Stimulated activated CD8-positive, alpha-beta memory T cell treated with anti-CD3 and anti-CD28 coated beads, Interleukin-12 subunit alpha, Interleukin-12 subunit beta, amount 100 ng/mL, for 4 hours (primary cell): ENCODE data around the gene TAOK1.

Source experiments
- DNase-seq: peaks from one replicate; pipeline ENCODE4 v3.0.0-alpha.2; 2020; ENCODE audit warnings: low read depth

TAOK1 gene

GRCh38 chr17:29379084-29379991 lies 10.8 kb upstream of the TAOK1 start:
- DNase-seq, result no peak

- DNase-seq, result no peak
These were observed 6.5 kb upstream of the TAOK1 start for GRCh38 chr17:29383686-29384085.

- no peak for DNase-seq
These were observed 5.3 kb upstream of the TAOK1 start for GRCh38 chr17:29384901-29385300.

GRCh38 chr17:29386760-29387159 lies 3.4 kb upstream of the TAOK1 start:
- no peak for DNase-seq

GRCh38 chr17:29388937-29389336 lies 1.2 kb upstream of the TAOK1 start:
- no peak for DNase-seq

GRCh38 chr17:29390851-29391631 lies 878 bp downstream of the TAOK1 start:
- DNase-seq, result no peak

GRCh38 chr17:29393436-29393835 lies 3.3 kb downstream of the TAOK1 start:
- DNase-seq, result no peak

GRCh38 chr17:29394761-29395160 lies 4.6 kb downstream of the TAOK1 start:
- DNase-seq, result no peak

GRCh38 chr17:29396066-29396465 lies 5.9 kb downstream of the TAOK1 start:
- no peak for DNase-seq

- no peak for DNase-seq
These were observed 9.5 kb downstream of the TAOK1 start for GRCh38 chr17:29399634-29400033.

- DNase-seq, result no peak
These were observed 10.7 kb downstream of the TAOK1 start for GRCh38 chr17:29400818-29401217.

GRCh38 chr17:29401258-29401657 lies 11.1 kb downstream of the TAOK1 start:
- DNase-seq, result no peak

- no peak for DNase-seq
These were observed 17.7 kb downstream of the TAOK1 start for GRCh38 chr17:29407856-29408255.

- no peak for DNase-seq
These were observed 19.8 kb downstream of the TAOK1 start for GRCh38 chr17:29409963-29410362.

GRCh38 chr17:29412780-29413565 lies 22.8 kb downstream of the TAOK1 start:
- no peak for DNase-seq

- DNase-seq, result no peak
These were observed 30.0 kb downstream of the TAOK1 start for GRCh38 chr17:29420128-29420527.

- DNase-seq, result no peak
These were observed 40.1 kb downstream of the TAOK1 start for GRCh38 chr17:29430275-29430674.

GRCh38 chr17:29433541-29433940 lies 43.4 kb downstream of the TAOK1 start:
- DNase-seq, result no peak

GRCh38 chr17:29434550-29434949 lies 44.4 kb downstream of the TAOK1 start:
- DNase-seq, result no peak

GRCh38 chr17:29442451-29442850 lies 52.3 kb downstream of the TAOK1 start:
- DNase-seq, result no peak

GRCh38 chr17:29443041-29443739 lies 53.0 kb downstream of the TAOK1 start:
- no peak for DNase-seq

GRCh38 chr17:29444589-29444988 lies 54.4 kb downstream of the TAOK1 start:
- DNase-seq, result no peak
